PFSK-1 (cell line): ENCODE data around the gene FLNA.

ENCODE experiments used
- FOXP2 ChIP-seq: optimal IDR thresholded peaks from 2 replicates; pipeline ENCODE3; 2011; ENCODE audit warnings: borderline replicate concordance, control low read depth, inconsistent platforms; ENCODE audit not compliant: insufficient read depth; ENCODE audit errors: extremely low read length, extremely low read depth
- POLR2AphosphoS5 ChIP-seq: IDR thresholded peaks from 2 replicates; pipeline ENCODE4 v1.6.1; 2012; ENCODE audit warnings: low read depth, mild to moderate bottlenecking, control low read depth, low read length, moderate library complexity
- REST ChIP-seq, 2 experiments: IDR thresholded peaks; 2 replicates each; pipeline versions ENCODE4 v1.6.1 to v1.8.0; 2011 to 2012; ENCODE audit warnings: low read depth in 2 of 2, low read length in 2 of 2, control low read depth in 1 of 2, inconsistent platforms in 1 of 2, mild to moderate bottlenecking in 1 of 2, moderate library complexity in 1 of 2; ENCODE audit not compliant: insufficient read depth in 1 of 2
- SIN3A ChIP-seq: IDR thresholded peaks from 2 replicates; pipeline ENCODE4 v1.6.1; 2012; ENCODE audit warnings: mild to moderate bottlenecking, low read length, moderate library complexity, borderline replicate concordance; ENCODE audit not compliant: insufficient read depth
- TAF1 ChIP-seq: IDR thresholded peaks from 2 replicates; pipeline ENCODE4 v1.6.1; 2012; ENCODE audit warnings: low read length, control low read depth, borderline replicate concordance; ENCODE audit not compliant: insufficient read depth

FLNA gene

GRCh38 chrX:154417157-154417556 is 42.7 kb upstream of the FLNA start:
- TF ChIP-seq POLR2AphosphoS5 (no peak), SIN3A (no peak), REST (IDR thresholded peaks at IDR 0.05; ENCODE audit: insufficient read depth in 1 of 2, low read depth in 2 of 2, low read length in 2 of 2) (no peak), FOXP2 (no peak), TAF1 (no peak)

- TF ChIP-seq POLR2AphosphoS5 (no peak), SIN3A (no peak), REST (IDR thresholded peaks at IDR 0.05; ENCODE audit: insufficient read depth in 1 of 2, low read depth in 2 of 2, low read length in 2 of 2) (no peak), TAF1 (no peak), FOXP2 (no peak)
These were observed 38.7 kb upstream of the FLNA start for GRCh38 chrX:154413142-154413541.

- TF ChIP-seq TAF1, result no peak
- TF ChIP-seq FOXP2, result no peak
- no peak for TF ChIP-seq REST (IDR thresholded peaks at IDR 0.05; ENCODE audit: insufficient read depth in 1 of 2, low read depth in 2 of 2, low read length in 2 of 2)
- TF ChIP-seq SIN3A, result no peak
- no peak for TF ChIP-seq POLR2AphosphoS5
These were observed 38.0 kb upstream of the FLNA start for GRCh38 chrX:154412468-154412867.

GRCh38 chrX:154411981-154412340 is 37.5 kb upstream of the FLNA start:
- TF ChIP-seq REST (IDR thresholded peaks at IDR 0.05; ENCODE audit: insufficient read depth in 1 of 2, low read depth in 2 of 2, low read length in 2 of 2) (no peak), FOXP2 (no peak), TAF1 (no peak), SIN3A (no peak), POLR2AphosphoS5 (no peak)

GRCh38 chrX:154409222-154409871 is 34.9 kb upstream of the FLNA start, which contains the start of gene DNASE1L1:
DNASE1L1 (minus strand) TSS chrX:154409254; CDS start chrX:154405568, 3,686 bp downstream.
- no peak for TF ChIP-seq REST (IDR thresholded peaks at IDR 0.05; ENCODE audit: insufficient read depth in 1 of 2, low read depth in 2 of 2, low read length in 2 of 2)
- TF ChIP-seq SIN3A, result no peak
- 0 out of 2 replicates have a peak, but pooled peaks have one; percentile 39 for TF ChIP-seq TAF1
- 0 out of 2 replicates have a peak, but pooled peaks have one; percentile 30 for TF ChIP-seq POLR2AphosphoS5
- TF ChIP-seq FOXP2, result no peak
